HG03342 (cell line): ENCODE data around the gene PCIF1.

ENCODE experiments used
- ATAC-seq: cut with Tn5 transposase; IDR thresholded peaks from one replicate; pipeline ENCODE4 v1.9.1; 2021; ENCODE audit warnings: mild to moderate bottlenecking, moderate library complexity; ENCODE audit not compliant: unreplicated experiment

PCIF1 gene

GRCh38 chr20:45904583-45905504, 29.6 kb upstream of the PCIF1 start:
- no peak for ATAC-seq

- ATAC-seq: no peak
These were observed 28.9 kb upstream of the PCIF1 start for GRCh38 chr20:45905505-45906079.

- ATAC-seq: no peak
These were observed 27.1 kb upstream of the PCIF1 start for GRCh38 chr20:45907219-45907948.

DNA sequence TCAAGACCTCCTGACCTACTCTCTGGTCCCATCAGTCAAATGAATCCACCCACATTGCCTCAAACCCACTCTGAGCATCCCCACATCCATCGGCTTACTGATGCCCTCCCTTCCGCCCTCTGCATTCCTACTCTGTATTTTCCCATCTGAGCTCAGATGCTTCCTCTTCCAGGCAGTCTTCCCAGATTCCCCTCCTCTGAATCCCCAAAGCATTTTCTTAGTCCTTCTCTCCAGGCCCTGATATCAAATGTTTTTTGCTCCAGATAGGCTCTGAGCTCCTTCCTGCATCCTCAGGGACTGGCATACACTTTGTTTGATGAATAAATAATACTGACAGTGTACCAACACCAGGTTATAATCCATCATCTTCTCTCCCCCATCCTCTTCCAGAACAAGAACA, 26.4 kb upstream of the PCIF1 start:
- ATAC-seq: no peak

GRCh38 chr20:45909336-45909808, 25.1 kb upstream of the PCIF1 start:
- ATAC-seq: no peak

DNA sequence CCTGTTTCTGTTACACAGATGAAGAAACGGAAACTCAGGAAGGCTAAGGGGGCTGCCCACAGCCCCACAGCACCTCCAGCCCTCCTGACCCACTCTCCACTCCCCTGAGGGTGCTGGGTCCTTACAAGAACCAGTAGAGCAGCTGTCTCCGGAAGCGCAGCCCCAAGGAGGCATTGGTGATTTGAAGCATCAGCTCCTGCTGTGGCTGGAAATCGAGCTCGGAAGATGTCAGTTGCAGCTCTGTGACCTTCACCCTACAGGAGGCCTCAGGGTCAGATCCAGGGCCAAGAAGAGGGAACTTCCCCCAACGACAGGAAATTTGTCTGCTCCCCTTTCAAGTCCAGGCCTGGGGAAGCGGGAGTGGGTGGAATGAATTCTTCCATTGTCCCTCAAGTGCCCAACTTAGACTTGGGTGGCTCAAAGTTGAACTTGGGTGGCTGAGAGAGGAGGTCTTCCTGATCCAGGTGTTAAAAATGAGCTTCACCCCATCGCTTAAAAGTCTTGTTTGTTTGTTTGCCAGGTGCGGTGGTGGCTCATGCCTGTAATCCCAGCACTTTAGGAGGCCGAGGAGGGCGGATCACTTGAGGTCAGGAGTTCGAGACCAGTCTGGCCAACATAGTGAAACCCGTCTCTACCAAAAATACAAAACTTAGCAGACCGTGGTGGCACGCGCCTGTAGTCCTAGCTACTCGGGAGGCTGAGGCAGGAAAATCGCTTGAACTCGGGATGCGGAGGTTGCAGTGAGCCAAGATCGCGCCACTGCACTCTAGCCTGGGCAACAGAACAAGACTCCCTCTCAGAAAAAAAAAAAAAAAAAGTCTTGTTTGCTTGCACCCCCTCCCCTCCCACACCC, 24.4 kb upstream of the PCIF1 start:
- ATAC-seq: no peak

DNA sequence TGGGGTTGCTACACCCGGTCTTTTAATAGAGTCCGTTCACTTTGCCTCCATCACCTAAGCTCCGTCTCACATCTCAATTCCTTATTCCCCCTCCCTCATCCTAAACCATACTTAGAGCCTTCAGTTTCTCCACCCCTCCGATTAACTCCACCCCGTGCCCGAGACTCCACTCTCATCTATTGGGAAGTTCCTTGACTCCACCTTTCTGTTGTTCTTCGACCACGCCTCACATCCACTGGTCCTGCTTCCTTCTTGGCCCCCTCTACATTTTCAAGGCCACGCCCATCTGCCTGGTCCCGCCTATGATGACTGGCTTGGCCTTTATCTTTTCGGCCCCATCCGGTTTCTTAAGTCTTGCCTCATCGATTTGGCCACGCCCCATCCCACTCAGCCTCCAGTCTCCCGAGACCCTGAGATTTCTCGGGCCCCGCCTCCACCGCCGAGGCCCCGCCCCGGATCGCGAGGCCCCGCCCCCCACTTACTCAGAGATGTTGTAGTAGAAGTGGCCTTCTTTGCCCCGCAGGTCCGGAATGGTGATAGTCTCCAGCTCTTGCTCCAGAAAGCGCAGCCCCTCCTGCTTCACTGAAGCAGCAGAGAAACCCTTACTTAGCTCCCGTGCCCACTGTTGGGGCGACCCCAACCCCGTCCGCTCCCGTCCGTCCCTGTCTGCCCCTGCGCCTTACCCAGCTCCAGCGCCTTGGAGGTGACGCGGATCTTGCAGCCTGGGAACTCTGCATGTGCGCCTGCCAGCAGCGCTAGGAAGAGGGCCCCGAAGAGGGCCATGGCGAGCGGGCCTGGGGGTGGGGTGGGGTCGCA, 23.6 kb upstream of the PCIF1 start:
- peak; percentile 92 for ATAC-seq

- no peak for ATAC-seq
These were observed 22.8 kb upstream of the PCIF1 start, which contains the start of gene PLTP for GRCh38 chr20:45911486-45912343. Gene PLTP, minus strand, starts transcription at chr20:45912155. Its CDS starts 703 bp downstream, at chr20:45911452.

DNA sequence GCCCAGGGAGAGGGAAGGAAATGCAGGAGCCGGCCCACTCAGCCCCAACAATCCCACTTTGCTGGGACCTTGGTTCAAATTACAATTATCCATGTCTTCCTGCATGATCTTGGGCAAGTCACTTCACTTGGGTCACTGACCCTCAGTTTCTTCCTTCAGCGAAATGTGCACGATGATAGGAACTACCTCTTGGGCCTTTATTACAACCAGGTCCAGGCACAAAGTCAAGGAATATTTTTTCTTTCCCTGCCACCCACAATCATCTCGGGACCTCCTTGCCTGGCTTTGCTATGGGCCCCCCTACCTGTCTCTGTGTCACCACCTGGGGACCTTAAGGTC, 22.2 kb upstream of the PCIF1 start:
- no peak for ATAC-seq

- no peak for ATAC-seq
These were observed 21.4 kb upstream of the PCIF1 start for GRCh38 chr20:45913116-45913515.

DNA sequence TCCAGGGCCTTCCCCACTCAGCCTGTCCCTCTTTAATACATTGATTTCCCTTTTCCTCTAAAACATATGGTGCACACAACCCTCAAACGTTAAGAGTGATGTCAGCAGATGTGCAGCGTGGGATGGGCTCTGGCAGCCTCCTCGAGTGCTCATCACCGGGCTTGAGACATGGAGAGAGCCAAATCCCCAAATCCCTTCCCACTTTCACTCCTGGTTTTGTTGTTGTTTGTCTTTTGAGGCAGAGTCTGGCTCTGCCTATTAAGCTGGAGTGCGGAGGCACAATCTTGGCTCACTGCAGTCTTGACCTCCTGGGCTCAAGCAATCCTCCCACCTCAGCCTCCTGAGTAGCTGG, 16.7 kb upstream of the PCIF1 start:
- no peak for ATAC-seq

DNA sequence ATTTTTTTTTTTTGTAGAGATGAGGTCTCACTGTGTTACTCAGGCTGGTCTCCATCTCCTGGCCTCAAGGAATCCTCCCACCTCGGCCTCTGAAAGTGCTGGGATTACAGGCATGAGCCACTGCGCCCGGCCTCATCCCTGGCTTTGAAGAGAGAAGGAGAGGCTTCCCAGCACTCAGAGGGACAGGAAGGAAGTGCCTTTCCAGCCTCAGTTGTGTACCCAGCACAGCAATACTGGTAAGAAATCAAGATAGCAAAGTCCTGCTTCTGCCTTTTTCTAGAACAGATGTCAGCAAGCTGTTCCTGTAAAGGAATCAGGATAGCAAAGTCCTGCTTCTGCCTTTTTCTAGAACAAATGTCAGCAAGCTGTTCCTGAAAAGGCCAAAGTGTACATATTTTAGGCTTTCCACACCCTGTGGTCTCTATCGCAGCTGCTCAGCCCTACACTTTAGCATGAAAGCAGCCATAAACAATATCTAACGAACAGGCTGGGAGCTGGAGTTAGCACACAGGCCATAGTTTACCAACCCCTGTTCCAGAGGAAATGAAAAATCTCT, 16.2 kb upstream of the PCIF1 start:
- no peak for ATAC-seq

DNA sequence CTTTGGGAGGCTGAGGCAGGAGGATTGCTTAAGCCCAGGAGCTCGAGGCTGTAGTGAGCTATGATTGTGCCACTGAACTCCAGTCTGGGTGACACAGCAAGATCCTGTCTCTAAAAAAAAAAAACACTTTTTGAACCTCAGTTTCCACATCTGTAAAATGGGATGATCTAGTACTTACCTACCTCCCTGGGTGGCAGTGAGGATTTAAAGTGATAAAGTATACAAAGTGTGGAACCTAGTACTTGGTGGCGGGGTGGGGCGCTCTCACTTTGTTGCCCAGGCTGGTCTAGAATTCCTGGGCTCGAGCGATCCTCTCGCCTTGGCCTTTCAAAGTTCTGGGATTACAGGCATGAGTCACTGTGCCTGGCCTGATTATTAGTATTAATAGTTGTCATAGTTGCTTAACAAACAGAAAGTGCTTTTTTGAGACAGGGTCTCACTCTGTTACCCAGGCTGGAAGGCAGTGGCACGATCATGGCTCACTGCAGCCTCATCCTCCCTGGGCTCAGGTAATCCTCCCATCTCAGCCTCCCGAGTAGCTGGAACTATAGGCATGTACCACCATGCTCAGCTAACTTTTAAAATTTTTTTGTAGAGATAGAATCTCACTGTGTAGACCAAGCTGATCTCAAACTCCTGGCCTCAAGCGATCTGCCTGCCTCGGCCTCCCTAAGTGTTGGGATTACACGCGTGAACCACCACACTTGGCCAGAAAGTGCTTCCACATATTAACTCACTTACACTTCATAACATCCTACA, 15.5 kb upstream of the PCIF1 start:
- no peak for ATAC-seq

DNA sequence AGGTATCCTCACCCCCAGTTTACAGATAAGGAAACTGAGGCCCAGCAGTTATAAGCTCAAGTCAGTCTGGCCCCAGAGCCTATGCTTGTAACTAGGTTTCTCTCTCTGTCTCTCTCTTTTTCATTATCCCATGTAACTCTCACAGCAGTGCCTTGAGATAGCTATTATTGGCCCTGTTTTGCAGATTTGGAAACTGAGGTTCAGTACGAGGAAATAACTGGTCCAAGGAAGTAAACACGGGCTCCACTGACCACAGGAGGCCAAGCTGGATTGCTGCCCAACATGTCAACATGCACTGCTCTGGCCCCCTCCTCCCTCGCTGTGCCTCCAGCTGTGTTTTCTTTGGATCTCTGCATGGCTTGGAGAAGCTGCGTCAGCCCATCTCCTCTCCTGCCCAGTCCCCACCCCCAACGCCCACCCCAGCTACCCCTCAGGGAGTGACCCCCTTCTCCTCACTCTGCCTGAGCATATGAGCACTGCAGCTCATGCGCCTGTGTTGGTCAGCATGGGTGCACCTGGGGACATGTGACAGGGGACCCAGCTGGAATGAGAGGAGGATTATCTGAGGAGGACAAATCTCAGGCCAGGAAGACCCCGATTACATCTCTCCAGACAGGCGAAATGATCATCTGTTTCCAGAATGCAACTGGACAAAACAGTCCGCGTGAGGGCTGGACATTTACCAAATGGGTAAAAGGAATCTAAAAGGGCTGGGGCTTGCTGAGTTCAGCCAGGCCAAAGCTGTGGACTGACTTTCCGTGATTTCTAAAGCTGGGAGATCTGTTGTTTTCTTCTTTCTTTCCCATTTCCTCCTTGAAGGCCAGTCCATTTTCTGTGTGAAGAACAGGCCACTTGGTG, 14.7 kb upstream of the PCIF1 start:
- no peak for ATAC-seq

- ATAC-seq: no peak
These were observed 13.8 kb upstream of the PCIF1 start for GRCh38 chr20:45920462-45921336.
